Measurements from ENCODE around the gene RBFOX2. TPM values are rescaled to one million over a fixed set of nuclear protein-coding genes. Genes with fewer than 3 reads are reported as not detected.

The RBFOX2 gene
- total RNA-seq, 4 donors from 2014 or later: 46.6 to 82.7 (median 62.1) TPM

- TF ChIP-seq POLR2A (IDR thresholded peaks at IDR 0.05) (no peak), POLR2AphosphoS5 (IDR thresholded peaks at IDR 0.05) (no peak)
- peak overlapping the region; percentile 43 for H3K4me3 ChIP-seq
- no peaks in the 10 kb centered on the region for H3K36me3 ChIP-seq
- DNase-seq (ENCODE audit: low spot score in 2 of 2): no peak
- no peaks in the 10 kb centered on the region for H3K27me3 ChIP-seq
- H3K27ac ChIP-seq: peak overlapping the region; percentile 83
- H3K9me3 ChIP-seq: no peaks in the 10 kb centered on the region
- 20% methylated on average over 3 of the region's 3 CpGs for WGBS
- peaks cover 67% of the 10 kb centered on the region for H3K4me1 ChIP-seq
These were observed 193.2 kb downstream of the RBFOX2 start for GRCh38 chr22:35835267-35835997.

- H3K4me1 ChIP-seq: peaks cover 58% of the 10 kb centered on the region
- no peak overlapping the region for H3K4me3 ChIP-seq
- WGBS: 32% methylated on average over 3 of the region's 3 CpGs
- DNase-seq (ENCODE audit: low spot score in 2 of 2): no peak
- H3K27ac ChIP-seq: no peak overlapping the region
- H3K27me3 ChIP-seq: no peaks in the 10 kb centered on the region
- no peaks in the 10 kb centered on the region for H3K36me3 ChIP-seq
- H3K9me3 ChIP-seq: no peaks in the 10 kb centered on the region
- no peak for TF ChIP-seq POLR2AphosphoS5 (IDR thresholded peaks at IDR 0.05)
- TF ChIP-seq CTCF (IDR thresholded peaks at IDR 0.05): no peak
- TF ChIP-seq EP300 (IDR thresholded peaks at IDR 0.05): no peak
- TF ChIP-seq POLR2A (IDR thresholded peaks at IDR 0.05): no peak
These were observed 194.6 kb downstream of the RBFOX2 start for GRCh38 chr22:35834061-35834460.

GRCh38 chr22:35830305-35830704, 198.3 kb downstream of the RBFOX2 start:
- H3K4me3 ChIP-seq: no peak overlapping the region
- H3K9me3 ChIP-seq: no peaks in the 10 kb centered on the region
- no peak for DNase-seq (ENCODE audit: low spot score in 2 of 2)
- H3K36me3 ChIP-seq: no peaks in the 10 kb centered on the region
- TF ChIP-seq POLR2A (IDR thresholded peaks at IDR 0.05) (no peak), EP300 (IDR thresholded peaks at IDR 0.05) (no peak), CTCF (IDR thresholded peaks at IDR 0.05) (no peak), POLR2AphosphoS5 (IDR thresholded peaks at IDR 0.05) (no peak)
- H3K27me3 ChIP-seq: no peaks in the 10 kb centered on the region
- 59% methylated on average over 2 of the region's 2 CpGs for WGBS
- H3K4me1 ChIP-seq: peaks cover 24% of the 10 kb centered on the region
- no peak overlapping the region for H3K27ac ChIP-seq

- no peaks in the 10 kb centered on the region for H3K27me3 ChIP-seq
- no peaks in the 10 kb centered on the region for H3K36me3 ChIP-seq
- no peaks in the 10 kb centered on the region for H3K9me3 ChIP-seq
- WGBS: 89% methylated on average over 2 of the region's 2 CpGs
- H3K4me3 ChIP-seq: no peak overlapping the region
- TF ChIP-seq POLR2AphosphoS5 (IDR thresholded peaks at IDR 0.05): no peak
- TF ChIP-seq EP300 (IDR thresholded peaks at IDR 0.05): no peak
- DNase-seq (ENCODE audit: low spot score in 2 of 2): no peak
- H3K4me1 ChIP-seq: peaks cover 5% of the 10 kb centered on the region
- H3K27ac ChIP-seq: no peak overlapping the region
These were observed 204.4 kb downstream of the RBFOX2 start for GRCh38 chr22:35824256-35824655.

- H3K9me3 ChIP-seq: no peaks in the 10 kb centered on the region
- no peak overlapping the region for H3K4me3 ChIP-seq
- no peak overlapping the region for H3K27ac ChIP-seq
- no peaks in the 10 kb centered on the region for H3K27me3 ChIP-seq
- peaks cover 5% of the 10 kb centered on the region for H3K4me1 ChIP-seq
- whole genome bisulfite sequencing: 71% methylated on average over 1 of the region's 1 CpG
- DNase-seq (ENCODE audit: low spot score in 2 of 2): no peak
- H3K36me3 ChIP-seq: no peaks in the 10 kb centered on the region
- TF ChIP-seq CTCF (IDR thresholded peaks at IDR 0.05): no peak
- no peak for TF ChIP-seq POLR2A (IDR thresholded peaks at IDR 0.05)
- no peak for TF ChIP-seq EP300 (IDR thresholded peaks at IDR 0.05)
- no peak for TF ChIP-seq POLR2AphosphoS5 (IDR thresholded peaks at IDR 0.05)
These were observed 207.0 kb downstream of the RBFOX2 start for GRCh38 chr22:35821654-35822053.

GRCh38 chr22:35819421-35819820, 209.2 kb downstream of the RBFOX2 start:
- H3K4me1 ChIP-seq: peaks cover 8% of the 10 kb centered on the region
- no peak for TF ChIP-seq EP300 (IDR thresholded peaks at IDR 0.05)
- no peak for TF ChIP-seq POLR2A (IDR thresholded peaks at IDR 0.05)
- no peak for TF ChIP-seq CTCF (IDR thresholded peaks at IDR 0.05)
- TF ChIP-seq POLR2AphosphoS5 (IDR thresholded peaks at IDR 0.05): no peak

More at GRCh38 chr22:35819421-35819820, 209.2 kb downstream of the RBFOX2 start:
- Histone ChIP-seq H3K27ac (no peak overlapping the region), H3K4me3 (no peak overlapping the region), H3K9me3 (no peaks in the 10 kb centered on the region), H3K36me3 (no peaks in the 10 kb centered on the region), H3K27me3 (no peaks in the 10 kb centered on the region)
- no peak for DNase-seq (ENCODE audit: low spot score in 2 of 2)
- WGBS: 97% methylated on average over 1 of the region's 1 CpG
